Astrocyte of the hippocampus (primary cell): ENCODE data around the gene EIF3F.

Experiments used
- DNase-seq: peaks from one replicate; pipeline ENCODE4 v3.0.0; 2011; ENCODE audit warnings: low read depth, low spot score

Gene EIF3F

DNA sequence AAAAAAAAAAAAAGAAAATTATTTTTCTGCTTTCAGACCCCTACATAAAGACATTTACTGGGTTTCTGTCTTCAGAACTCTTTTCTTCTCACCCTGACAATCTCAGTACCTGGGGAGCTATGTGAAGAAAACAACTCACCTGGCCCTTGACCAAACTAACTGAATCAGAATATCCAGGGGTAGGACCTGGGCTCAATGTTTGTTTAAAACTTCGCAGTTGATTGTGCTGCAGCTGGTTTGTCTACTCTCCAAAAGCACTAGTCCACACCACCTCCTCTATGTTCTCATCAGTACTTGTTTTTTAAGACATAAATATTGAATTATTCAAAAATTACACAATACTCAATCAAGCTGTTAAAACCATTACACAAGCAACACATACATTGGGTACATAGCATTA, 34.8 kb downstream of the EIF3F start:
- no peak for DNase-seq

DNA sequence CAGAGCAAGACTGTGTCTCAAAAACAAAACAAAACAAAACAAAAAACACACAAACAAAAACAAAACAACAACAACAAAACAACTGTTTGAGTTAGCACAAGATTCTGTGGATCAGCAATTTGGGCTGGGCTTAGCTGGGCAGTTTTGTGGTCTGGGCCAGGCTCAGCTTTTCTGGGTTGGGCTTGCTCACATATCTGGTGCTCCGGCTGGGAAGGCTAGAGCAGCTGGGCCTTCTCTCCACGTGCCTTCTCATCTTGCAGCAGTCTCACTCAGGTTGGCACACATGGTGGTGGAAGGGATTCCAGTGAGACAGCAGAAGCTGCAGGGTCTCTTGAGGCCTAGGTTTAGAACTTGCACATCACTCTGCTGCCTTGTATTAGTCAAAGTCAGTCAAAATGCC, 35.7 kb downstream of the EIF3F start:
- DNase-seq = no peak

DNA sequence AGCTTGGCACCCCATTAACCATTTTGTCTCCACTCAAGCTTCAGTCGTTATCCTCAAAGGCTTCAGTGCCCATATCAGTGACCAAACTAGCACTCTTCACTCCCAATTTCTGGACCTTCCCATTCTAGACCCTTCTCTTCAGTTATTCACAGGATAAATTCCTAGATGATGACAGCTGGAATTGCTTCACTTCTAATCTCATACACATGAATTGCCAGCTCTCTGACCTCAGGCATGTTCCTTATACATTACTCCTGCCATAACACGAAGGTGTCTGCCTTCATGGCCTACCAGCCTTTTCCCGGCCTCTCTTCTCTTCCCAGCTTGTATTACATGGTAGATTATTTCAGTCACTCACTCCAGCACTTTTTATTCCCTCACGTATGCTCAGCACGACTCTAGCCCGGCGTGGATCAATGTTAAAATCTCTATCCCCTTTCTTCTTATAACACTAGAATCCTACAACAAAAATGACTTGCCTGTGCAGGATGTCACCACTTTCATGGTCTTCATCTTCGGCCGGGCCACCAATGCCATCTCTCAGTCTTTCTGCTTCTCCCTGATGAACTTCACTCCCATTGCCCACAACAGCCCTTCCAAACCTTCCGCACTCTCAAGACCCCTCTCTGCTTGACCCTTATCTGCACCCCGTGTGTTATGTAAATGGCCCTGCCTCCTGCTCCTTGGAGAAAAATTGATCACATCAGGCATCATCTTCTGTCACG, 36.9 kb downstream of the EIF3F start:
- no peak for DNase-seq

DNA sequence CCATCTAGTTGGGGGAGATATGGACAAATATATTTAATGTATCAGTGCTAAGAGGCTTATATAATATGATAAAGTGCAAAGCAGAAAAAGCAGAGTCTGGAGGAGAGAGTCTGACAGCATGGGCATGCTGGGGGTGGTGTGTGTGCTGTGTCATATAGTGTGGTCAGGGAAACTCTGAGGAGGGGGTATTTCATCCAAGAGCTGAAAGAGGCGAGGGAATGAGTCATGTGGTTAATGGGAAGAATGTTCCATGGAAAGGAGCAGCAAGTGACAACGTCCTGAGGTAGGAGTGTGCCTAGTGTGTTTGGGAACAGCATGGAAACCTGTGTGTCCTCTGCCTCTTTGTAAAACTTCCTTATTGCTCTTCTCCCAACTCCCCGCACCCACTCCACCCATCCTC, 38.0 kb downstream of the EIF3F start:
- peak; percentile 69 for DNase-seq

DNA sequence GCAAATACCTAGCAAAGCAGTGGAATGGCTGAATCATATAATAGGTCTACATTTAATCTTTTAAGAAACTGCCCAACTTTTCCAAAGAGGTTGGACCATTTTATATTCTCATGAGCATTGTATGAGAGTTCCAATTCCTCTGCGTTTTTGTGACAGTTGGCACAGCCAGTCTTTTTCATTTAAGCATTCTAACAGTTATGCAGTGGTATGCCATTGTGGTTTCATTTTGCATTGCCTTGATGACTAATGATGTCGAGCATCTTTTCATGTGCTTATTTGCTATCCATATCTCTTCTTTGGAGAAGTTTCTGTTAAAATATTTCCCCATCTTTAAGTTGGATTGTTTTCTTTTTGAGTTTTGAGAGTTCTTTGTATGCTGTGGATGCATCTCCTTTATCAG, 38.7 kb downstream of the EIF3F start:
- peak; percentile 77 for DNase-seq

DNA sequence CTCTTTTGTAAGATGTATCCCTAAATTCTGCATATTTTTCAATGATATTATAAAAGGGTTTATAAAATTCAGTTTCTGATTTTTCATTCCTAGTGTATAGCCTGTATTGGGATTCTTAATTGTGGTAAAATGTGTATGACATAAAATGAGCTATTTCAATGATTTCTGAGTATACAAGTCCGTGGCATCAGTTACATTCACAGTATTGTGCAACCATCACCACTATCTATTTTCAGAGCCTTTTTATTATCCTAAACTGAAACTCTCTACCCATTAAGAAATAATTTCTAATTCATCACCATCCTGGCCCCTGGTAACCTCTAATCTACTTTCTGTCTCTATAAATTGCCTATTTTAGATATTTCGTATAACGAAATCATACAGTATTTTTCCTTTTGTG, 39.8 kb downstream of the EIF3F start:
- no peak for DNase-seq

DNA sequence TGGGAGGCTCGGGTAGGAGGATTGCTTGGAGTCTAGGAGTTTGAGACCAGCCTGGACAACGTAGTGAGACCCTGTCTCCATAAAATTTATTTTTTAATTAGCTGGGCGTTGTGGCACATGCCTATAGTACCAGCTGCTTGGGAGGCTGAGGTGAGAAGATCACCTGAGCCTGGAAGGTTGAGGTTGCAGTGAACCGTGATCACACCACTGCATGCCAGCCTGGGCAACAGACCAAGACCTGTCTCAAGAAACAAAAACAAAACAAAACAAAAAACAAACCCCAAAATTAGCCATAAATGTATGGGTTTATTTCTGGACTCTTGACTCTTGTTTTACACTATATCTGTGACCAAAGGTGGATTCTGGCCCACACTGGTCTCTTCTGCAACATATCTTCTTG, 41.6 kb downstream of the EIF3F start:
- DNase-seq = no peak

DNA sequence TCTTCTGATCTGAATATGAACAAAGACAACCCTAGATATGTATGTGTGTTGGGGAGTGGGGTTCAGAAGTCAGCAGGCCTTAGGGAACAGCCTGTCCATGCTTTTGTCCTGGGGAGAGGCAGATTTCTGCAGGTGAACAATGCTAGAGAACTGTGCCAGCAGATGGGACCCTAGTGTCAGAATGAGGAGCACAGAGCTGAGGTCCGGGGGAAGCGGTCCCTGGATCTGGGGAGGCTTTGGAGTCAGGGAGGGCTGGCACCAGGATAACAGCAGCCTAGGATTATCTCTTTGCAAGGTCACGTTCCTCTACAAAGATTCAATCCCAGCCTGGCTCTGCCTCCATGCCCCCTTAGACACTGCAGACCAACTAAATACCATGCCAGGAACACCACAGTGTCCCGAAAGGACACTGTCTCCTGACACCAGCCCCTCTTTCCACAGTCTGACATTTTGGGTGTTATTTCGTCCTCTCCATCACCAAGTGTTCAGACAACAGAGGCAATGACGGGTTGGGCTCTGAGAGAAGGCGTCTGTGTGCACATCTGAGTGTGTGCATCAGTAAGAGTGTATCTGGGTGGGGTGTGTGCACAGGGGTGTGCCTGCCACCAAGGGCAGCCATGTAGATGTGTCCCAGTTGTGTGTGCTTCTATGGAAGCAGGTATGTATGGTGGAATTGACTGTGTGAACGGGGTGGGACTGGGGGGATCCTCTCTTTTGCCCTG, 43.5 kb downstream of the EIF3F start:
- no peak for DNase-seq

DNA sequence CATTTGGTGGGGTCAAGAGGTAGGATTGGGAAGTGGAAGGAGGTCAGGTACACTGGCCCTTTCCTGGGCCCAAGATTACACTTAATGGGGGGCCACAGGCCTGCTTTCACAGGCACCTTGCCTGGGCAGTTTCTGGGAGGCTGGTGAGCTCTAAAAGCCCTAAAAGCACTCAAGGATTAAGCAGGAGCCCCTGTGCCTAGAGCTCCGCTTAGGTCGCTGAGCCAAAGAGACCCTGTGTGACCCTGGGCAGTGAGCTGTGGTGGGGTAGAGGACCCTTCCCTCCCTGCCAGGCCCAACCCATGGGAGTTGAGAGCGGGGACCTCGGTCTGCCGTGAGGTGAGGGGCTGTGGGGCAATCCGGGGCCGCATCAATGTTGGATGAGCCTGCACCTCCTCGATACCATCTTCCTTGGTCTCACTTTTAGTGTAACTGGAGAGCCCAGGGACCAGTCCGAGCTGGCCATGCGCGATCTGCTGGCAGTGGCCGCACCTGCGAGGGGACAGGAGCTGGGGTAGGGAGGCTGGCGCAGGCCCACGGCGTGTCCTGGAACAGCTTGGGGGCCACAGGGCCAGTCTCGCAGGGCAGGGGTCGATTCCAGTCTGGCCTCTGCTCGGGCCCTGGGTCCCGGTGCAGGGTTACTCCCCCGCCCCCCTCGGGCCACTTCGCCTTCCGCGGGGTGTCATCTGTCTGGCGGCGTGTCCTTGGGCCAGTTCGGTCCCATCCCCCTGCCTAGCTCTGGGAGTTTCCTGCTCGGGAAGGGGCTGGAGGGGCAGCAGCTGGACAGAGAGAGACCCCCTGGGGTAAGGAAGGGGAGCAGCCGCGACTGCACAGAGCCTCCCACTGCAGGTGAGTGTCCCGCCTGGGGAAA, 44.3 kb downstream of the EIF3F start:
- no peak for DNase-seq

DNA sequence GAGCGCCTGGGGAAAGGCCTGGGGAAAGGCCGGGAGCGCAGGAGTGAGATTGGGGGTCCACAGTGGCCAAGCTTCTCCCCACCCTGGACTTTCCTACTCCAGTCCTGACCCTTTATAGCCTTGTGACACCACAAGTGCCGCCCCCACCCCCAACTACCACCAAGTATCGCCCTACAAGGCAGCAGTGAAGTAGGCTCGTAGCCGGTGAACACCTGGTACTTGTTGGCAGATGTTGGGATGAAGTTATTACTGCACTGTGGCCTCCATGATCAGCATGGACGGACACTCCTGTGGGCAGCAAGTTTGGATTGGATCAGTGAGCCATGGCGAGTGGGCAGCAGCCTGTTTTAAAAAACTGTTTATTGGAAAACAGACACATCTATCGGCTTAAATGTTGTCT, 45.0 kb downstream of the EIF3F start:
- no peak for DNase-seq

DNA sequence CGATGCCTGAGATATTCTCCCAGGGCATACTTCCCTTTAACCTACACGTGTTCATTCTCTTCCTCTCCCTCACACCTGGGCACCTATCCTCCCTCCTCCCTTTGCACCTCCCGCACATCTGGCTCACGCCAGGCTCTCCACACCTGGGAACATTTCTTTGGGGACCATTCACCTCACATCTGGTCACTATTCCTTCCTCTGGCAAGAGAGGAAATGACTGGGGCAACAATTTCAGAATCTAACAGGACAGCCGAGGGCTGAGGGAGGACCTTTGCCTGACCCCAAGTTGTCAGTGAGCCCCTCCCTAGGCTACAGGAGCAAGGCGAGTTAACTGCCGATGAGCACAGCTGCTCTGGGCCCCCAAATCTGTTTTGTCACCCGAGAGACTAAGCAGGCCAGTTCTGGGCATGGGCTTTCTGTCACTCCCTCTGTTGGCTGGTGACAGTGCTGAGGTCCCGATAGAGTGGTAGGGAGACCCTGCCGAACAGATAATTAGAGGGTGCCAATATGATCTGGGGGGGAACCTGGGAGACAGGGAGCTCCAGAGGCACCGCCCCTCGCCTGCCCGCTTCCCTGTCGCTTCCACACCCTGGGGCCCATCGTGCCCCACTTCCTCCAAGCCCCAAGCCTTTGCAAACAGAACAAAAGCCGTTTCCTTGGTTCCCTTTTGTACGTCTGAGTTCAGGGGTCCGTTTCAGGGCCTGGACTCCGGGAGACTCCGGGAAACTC, 45.6 kb downstream of the EIF3F start:
- no peak for DNase-seq

DNA sequence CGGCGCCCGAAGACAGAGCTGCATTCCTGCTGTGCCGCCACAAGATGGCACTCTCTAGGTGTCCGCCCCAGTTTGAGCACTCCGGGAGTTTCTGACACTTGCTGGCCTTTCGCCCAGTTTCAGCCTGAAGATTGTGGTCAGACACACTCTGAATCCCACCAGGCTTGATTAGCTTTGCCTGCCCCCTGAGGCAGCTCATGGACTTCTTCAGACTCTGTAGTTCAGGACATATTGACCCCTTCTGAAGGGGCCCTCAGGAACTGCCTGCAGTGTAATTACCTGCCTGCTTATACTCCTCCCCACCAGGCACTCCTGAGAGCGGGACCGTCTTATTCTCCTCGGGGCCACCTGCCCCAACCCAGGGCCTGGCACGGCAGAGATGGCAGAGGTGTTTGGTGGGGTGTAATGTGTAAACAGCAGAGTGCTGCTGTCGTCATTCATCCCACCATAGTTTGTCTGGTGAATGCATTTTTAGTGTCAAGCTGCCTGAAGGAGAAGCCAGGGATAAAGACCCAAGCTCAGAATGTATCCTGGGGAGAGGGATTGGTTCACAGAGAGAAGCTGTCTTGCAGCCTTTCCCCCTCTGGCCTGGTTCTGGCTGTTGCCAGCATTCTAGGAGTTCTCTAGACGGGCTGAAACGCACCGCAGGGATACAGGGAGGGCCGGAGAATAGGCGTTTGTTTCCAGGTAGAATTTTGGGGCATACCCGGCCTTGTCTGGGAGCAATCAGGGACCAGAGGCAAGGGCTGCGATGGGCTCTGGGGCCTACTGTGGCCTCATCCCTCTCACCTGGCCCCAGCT, 46.4 kb downstream of the EIF3F start:
- peak; percentile 96 for DNase-seq

DNA sequence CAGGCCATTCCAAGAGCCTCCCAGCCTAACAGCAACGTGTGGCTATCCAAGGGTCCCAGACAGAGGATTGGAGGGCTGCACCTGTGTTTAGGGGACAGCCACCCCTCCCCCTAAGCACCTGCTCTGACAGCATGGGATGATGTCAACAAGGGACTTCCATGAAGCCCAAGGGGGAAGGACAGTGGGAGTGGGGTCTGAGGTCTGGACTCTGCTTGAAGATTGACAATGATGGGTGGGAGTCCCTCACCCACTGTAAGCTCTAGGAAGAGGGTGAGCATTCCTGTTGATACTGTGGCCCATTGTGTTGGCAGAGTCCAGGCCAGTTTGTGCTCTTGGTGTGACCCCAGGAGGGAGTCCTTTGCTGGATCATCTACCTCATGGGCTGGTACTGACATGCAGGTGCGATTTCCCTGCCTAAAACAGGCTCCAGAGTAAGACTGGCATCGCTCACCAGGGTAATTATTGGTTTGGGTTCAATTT, 47.0 kb downstream of the EIF3F start:
- DNase-seq = no peak

DNA sequence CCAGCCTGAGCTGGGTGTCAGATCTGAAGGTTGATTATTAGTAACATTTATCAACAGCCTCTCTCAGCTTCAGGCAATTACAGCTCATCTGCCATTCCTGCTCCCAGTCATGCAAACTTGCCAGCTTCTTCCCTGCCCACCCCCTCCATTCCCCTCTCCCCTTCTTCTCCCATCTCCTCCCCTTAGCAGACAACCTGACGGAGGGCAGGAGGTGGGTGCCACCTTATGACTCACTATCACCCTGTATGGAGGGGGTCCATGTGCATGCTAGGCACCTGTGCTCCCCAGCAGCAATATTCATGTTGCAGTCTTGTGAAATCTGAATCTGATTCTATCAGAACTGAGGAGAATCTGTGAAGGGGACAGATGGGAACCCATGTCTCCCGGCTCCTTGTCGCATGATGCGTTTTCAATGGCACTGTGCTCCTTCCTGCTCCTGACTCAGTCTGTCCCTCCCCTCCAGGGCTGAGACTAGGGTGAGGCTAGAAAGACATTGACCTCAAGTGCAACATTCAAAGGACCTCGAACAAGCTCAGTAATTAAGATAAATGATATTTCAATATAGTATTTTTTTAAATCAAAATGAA, 47.6 kb downstream of the EIF3F start:
- no peak for DNase-seq

DNA sequence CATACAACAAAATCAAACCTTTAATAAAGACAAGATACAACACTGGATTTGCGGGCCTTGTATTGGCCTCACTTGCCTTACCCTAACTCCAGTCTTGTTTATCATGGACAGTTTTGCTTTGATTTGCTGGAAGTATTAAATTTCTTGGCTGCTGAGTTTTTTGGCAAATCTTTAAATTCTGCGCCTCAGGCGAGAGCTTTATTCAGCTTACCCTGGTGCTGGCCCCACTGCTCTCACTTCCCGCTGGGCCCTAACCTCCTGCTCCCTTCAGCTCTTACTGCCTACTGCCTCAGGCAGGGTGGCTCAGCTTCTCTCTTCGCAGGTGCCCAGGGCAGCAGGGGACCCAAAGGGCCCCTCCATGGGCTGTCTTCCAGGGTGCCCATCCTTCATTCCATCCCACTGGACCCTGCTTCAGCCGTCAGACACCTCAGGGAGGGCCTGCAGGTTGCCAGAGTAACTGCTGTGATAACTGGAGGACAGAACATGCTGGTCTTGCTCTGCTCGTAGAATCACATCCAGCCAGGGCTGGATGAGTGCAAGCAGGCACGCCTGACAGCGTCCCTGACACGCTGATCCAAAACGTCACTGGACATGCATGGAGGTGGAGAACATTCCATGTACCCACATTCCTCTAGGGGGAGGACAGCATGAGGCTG, 48.2 kb downstream of the EIF3F start:
- DNase-seq = no peak

DNA sequence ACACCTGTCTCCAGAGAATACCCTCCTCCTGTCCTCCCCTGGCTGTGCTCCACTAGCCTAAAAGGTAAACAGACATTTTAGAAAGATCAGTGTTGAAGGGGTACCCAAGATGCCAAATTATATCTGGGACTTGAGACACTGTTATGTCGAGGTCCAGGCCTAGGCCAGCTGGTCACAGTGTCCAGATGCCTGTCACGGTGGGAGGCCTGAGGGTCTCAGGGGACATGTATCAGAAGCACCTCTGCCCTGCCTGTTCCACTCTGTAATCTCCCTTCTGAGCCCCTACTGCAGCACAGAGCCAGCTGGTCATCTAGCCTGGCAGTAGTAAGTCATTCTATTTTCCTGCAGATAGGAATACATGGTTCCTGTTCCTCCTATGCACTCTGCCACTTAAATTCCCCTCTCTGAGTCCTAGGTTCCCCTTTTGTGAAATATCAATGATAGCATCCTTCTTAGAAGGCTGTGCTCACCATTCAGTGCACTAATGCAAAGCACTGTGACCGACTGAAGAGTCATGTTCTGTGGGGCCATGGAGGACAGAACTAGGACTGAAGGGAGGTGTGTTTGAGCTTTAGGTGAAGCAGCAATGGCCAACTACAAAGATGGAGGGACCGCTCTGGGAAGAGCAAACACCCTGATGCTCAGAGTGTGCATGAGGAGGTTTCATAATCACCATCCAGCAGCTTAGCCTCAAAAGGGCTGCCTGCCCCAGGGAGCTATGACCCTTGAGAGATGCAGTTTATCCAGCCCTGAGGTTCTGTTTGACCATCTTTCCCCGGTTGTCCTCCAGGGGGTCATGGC, 49.1 kb downstream of the EIF3F start:
- no peak for DNase-seq

DNA sequence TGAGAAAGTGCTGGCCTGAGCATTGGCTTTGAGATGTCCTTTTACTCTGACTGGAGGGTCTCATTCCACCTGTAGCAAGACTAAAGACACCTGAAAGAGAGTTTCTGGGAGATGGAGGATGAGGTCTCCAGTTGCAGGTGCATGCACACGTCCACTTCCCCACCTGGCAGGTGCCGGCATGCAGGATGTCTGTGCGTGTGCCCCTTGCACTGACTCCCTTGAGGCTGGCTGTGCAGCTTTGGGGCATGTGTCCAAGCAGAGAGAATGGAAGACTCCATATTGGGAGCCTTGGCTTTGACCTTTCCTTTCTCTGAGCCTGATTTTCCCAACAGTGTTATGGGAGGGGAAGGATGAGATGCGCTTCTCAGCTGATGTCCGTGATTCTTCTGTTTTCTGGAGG, 49.8 kb downstream of the EIF3F start:
- no peak for DNase-seq

DNA sequence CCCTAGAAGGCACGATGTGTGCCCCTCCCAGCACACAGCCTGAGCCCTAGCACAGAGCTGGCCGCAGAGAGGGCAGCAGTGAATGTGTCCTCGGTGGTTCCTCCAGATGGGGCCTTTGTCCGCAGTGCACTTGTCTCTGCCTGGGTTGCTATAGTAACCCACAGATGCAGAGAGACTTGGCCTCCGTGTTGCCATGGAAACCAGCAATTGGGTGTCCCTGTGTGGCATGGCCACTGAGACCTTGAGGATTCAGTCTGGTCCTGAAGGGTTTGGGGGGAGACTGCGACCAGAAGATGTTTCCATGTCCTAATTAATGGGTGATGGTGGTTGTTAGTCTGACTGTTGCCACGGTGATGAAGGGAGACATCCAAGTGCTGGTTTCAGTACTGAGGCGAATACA, 51.3 kb downstream of the EIF3F start:
- DNase-seq = no peak
